Neural crest cell (in vitro differentiated cells): ENCODE results near the gene BEST2. TPM values are rescaled to one million over a fixed set of nuclear protein-coding genes. Genes with fewer than 3 reads are reported as not detected.
"Not testable (repeated sequence)": the region's sequence is repeated elsewhere in the genome, so short reads cannot be mapped to it uniquely, and the experiment has no call there.

Experiments used
- DNase-seq: peaks from one replicate; pipeline ENCODE4 v3.0.0; 2021; ENCODE audit warnings: low read depth, mixed read lengths, low spot score
- H3K27ac Mint-ChIP-seq: one replicate; pipeline ENCODE4 v1.8.0; 2021; ENCODE audit warnings: mild to moderate bottlenecking, mixed read lengths; ENCODE audit not compliant: unreplicated experiment
- H3K27me3 Mint-ChIP-seq: 2 replicates; pipeline ENCODE4 v1.8.0; 2021; ENCODE audit warnings: low read depth, mild to moderate bottlenecking, mixed read lengths
- H3K36me3 Mint-ChIP-seq: 2 replicates; pipeline ENCODE4 v1.8.0; 2021; ENCODE audit warnings: low read depth, mild to moderate bottlenecking, mixed read lengths
- H3K4me1 Mint-ChIP-seq: 2 replicates; pipeline ENCODE4 v1.8.0; 2021; ENCODE audit warnings: mixed read lengths
- H3K4me3 Mint-ChIP-seq: one replicate; pipeline ENCODE4 v1.8.0; 2021; ENCODE audit warnings: mild to moderate bottlenecking, mixed read lengths
- H3K9me3 Mint-ChIP-seq: 2 replicates; pipeline ENCODE4 v1.8.0; 2021; ENCODE audit warnings: mixed read lengths
- total RNA-seq: library from RNA; stranded (reverse); gene quantifications from 2 replicates; pipeline ENCODE4 v1.2.1, GENCODE V29; 2021
- TF ChIP-seq, protein P1 (sequence below): fragments of 200-600 bp; sonication (generic); conservative IDR thresholded peaks from 2 replicates; pipeline ENCODE4 v1.5.0; 2021; ENCODE audit warnings: antibody characterized with exemption, mild to moderate bottlenecking

The BEST2 gene
- total RNA-seq, 1 donor from 2014 or later, result not detected

DNA sequence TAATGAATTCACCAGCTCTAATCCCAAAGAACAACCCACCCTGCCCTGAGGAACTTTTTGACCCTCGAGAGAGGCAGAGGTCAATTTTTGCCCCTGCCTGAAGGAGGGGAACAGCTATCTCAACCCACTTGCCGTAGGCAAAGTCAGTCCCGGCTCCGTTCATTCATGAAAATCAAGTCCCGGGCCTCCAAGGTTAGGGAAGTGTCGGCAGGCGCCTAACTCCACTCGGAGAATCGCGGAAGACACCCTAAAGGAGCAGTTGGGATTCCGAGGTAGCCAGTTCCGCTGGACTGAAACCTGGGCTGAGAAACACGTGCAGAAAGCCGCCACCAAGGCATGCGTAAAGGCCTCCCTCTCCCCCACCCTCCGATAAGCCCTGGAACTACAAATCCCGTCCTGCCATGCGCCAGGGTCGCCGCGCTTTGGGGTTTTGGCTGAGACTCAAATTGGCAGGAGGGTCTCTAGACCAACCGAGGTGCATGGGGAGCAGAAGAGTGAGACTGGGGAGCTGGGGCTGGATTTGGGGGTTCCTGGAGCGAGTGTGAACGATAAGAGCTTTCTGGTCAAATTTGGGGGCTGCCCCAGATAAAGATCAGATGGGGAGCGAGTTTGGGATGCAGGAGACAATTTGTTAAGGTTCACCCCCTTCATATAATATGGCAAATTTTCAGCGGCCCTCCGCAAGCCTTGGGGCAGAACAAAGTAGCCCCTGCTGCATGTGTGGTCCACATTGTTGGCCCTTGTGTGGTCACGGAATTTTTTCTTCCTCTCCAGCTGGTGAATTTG is 27.8 kb upstream of the BEST2 start, which contains the start of gene TNPO2:
TSS of gene TNPO2 (minus strand) at position 292 of the 786 bp plus-strand sequence. CDS start 2,955 bp downstream, outside the sequence.
- TF ChIP-seq, protein P1, sequence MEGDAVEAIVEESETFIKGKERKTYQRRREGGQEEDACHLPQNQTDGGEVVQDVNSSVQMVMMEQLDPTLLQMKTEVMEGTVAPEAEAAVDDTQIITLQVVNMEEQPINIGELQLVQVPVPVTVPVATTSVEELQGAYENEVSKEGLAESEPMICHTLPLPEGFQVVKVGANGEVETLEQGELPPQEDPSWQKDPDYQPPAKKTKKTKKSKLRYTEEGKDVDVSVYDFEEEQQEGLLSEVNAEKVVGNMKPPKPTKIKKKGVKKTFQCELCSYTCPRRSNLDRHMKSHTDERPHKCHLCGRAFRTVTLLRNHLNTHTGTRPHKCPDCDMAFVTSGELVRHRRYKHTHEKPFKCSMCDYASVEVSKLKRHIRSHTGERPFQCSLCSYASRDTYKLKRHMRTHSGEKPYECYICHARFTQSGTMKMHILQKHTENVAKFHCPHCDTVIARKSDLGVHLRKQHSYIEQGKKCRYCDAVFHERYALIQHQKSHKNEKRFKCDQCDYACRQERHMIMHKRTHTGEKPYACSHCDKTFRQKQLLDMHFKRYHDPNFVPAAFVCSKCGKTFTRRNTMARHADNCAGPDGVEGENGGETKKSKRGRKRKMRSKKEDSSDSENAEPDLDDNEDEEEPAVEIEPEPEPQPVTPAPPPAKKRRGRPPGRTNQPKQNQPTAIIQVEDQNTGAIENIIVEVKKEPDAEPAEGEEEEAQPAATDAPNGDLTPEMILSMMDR, result no peak
- Mint-ChIP-seq H3K36me3 (peaks cover 15% of the 10 kb centered on the region), H3K4me3 (peak within 1 kb of the TSS; percentile 100), H3K9me3 (no peaks in the 10 kb centered on the region), H3K4me1 (peaks cover 40% of the 10 kb centered on the region), H3K27me3 (peaks cover 10% of the 10 kb centered on the region), H3K27ac (peak within 1 kb of the TSS; percentile 100)
- DNase-seq, result peak; percentile 67

DNA sequence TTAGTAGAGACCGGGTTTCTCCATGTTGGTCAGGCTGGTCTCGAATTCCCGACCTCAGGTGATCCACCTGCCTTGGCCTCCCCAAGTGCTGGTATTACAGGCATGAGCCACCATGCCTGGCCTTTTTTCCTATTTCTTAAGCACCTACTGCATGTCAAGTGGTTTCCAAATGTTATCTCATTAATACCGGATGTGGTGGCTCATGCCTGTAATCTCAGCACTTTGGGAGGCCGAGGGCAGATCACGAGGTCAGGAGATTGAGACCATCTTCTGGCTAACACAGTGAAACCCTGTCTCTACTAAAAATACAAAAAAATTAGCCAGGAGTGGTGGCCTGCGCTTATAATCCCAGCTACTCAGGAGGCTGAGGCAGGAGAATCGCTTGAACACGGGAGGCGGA is 26.0 kb upstream of the BEST2 start:
- Mint-ChIP-seq H3K4me3 (peak overlapping the region; percentile 64), H3K27me3 (peaks cover 10% of the 10 kb centered on the region), H3K4me1 (peaks cover 40% of the 10 kb centered on the region), H3K36me3 (peaks cover 20% of the 10 kb centered on the region)
- H3K9me3 Mint-ChIP-seq, H3K27ac Mint-ChIP-seq, DNase-seq: not testable (repeated sequence)

DNA sequence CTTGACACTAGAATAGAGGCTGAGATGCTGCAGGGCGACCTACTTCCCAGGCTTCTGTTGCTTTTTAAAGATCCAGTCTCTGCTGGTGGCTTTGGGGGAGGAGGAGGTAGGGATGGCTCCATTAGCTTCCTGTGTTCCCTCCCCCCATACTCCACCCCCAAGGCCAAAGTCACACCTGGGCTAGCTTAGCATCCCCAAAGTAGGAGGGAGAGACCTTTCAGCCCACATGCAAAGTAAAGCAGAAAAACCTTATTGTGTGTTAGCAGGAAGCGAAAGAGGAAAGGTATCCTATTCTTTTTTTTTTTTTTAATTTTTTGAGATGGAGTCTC is 24.6 kb upstream of the BEST2 start:
- Mint-ChIP-seq H3K27me3 (peaks cover 7% of the 10 kb centered on the region), H3K36me3 (peaks cover 15% of the 10 kb centered on the region)
- TF ChIP-seq, protein P1, result no peak

DNA sequence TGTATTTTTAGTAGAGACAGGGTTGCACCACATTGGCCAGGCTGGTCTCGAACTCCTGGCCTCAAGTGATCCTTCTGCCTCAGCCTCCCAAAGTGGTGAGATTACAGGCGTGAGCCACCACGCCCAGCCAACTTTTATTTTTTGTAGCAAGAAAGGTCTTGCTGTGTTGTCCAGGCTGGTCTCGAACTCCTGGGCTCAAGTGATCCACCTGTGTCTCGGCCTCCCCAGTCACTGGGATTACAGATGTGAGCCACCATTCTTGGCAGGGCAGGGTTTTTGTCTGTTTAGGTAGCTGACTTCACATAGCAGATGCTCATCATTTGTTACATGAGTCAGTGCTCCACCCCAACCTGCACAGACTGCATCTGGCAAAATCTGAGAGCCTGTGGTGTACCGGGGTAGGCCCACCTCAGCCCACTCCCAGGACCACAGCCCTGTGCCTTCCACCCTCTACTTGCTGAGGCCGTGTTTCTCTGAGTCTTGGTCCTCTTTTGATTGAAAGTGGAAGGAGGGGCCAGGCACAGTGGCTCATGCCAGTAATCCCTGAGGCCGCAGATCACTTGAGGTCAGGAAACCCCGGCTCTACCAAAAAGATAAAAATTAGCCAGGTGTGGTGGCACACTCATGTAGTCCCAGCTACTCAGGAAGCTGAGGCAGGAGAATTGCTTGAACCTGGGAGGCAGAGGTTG is 23.7 kb upstream of the BEST2 start:
- Mint-ChIP-seq H3K27ac (no peak overlapping the region), H3K27me3 (peaks cover 2% of the 10 kb centered on the region), H3K9me3 (no peaks in the 10 kb centered on the region), H3K36me3 (peaks cover 18% of the 10 kb centered on the region), H3K4me3 (peak overlapping the region; percentile 41), H3K4me1 (peaks cover 34% of the 10 kb centered on the region)
- TF ChIP-seq, protein P1, result no peak
- DNase-seq, result no peak

More for the DNA sequence above, 24.6 kb upstream of the BEST2 start:
- DNase-seq, result no peak
- Mint-ChIP-seq H3K9me3 (no peaks in the 10 kb centered on the region), H3K4me3 (peak overlapping the region; percentile 81), H3K27ac (no peak overlapping the region), H3K4me1 (peaks cover 32% of the 10 kb centered on the region)

DNA sequence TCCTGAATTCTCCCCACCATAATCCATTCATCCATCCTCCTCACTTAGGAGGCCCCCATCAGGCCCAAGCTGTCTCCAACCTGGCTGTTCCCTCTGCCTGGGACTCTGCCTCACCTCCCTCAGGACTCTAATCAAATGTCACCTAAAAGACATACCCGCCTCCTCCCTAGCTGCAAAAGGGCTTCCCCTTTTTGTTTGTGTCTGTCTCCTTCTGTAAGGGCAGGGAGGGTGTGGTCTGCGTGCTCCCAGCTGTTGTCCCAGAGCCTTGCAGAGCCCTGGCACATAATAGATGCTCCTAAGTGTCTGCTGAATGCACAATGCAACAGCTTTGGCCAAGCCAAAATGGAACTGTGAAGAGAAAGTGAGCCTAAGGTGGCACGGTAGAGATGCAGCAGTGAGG is 21.5 kb upstream of the BEST2 start:
- peaks cover 22% of the 10 kb centered on the region for H3K36me3 Mint-ChIP-seq
- DNase-seq, result no peak
- H3K27me3 Mint-ChIP-seq, result no peaks in the 10 kb centered on the region
- H3K4me1 Mint-ChIP-seq, result peaks cover 28% of the 10 kb centered on the region
- H3K9me3 Mint-ChIP-seq, result no peaks in the 10 kb centered on the region
- TF ChIP-seq, protein P1, result no peak
- H3K4me3 Mint-ChIP-seq, result peak overlapping the region; percentile 80
- H3K27ac Mint-ChIP-seq, result no peak overlapping the region

DNA sequence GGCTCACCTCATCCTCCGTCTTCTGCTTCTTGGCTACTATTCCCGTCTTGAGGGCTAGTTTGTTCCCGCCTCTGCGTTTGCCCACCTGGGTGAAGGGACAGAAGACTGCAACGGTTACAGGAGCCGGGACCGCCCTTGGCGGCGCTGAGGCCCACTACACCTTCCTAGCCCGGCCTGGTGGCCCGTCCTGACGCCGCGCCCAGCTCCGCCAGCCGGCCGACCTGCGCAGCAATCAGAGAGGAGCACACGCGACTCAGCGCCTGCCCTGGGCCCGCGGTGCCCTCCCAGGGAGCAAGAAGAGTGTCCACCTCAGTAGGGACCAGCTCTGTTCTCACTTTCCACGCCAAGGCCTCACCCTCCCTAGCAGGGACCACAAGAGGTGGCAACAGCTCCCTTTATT is 20.3 kb upstream of the BEST2 start:
- no peaks in the 10 kb centered on the region for H3K27me3 Mint-ChIP-seq
- H3K9me3 Mint-ChIP-seq, result no peaks in the 10 kb centered on the region
- DNase-seq, result no peak

More for the DNA sequence above, 20.3 kb upstream of the BEST2 start:
- H3K4me1 Mint-ChIP-seq, result peaks cover 27% of the 10 kb centered on the region
- H3K27ac Mint-ChIP-seq, result no peak overlapping the region
- H3K4me3 Mint-ChIP-seq, result no peak overlapping the region
- H3K36me3 Mint-ChIP-seq, result peaks cover 22% of the 10 kb centered on the region
- TF ChIP-seq, protein P1, result no peak
